ENCODE results near the gene UGT1A10. TPM values are rescaled to one million over a fixed set of nuclear protein-coding genes. Genes with fewer than 3 reads are reported as not detected.
"Not testable (repeated sequence)": the region's sequence is repeated elsewhere in the genome, so short reads cannot be mapped to it uniquely, and the experiment has no call there.

The UGT1A10 gene
- total and polyA plus RNA-seq, 5 donors from 2014 or later = not detected

DNA sequence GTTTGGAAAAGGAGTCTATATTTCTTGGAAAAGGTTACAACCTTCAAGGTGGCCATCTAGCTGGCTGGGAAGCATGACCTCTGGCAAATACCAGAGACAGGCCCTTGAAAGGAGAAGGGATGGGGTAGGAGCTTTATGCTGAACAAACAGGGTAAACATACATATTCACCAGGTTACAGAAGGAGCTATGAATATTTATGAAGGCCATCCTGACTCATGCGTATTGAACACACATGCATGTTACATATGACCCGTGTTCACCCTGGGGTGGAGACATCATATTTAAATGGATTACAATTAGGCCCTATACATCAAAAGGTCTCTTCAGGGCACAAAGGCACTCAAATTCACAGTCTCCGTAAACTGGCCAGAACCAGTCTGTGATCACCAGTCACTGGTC lies 19.7 kb downstream of the UGT1A10 start:
- not testable (repeated sequence) for H3K4me3 Mint-ChIP-seq; H3K9me3 ChIP-seq (ENCODE audit: control insufficient read depth in 2 of 2, low read length in 2 of 2)

DNA sequence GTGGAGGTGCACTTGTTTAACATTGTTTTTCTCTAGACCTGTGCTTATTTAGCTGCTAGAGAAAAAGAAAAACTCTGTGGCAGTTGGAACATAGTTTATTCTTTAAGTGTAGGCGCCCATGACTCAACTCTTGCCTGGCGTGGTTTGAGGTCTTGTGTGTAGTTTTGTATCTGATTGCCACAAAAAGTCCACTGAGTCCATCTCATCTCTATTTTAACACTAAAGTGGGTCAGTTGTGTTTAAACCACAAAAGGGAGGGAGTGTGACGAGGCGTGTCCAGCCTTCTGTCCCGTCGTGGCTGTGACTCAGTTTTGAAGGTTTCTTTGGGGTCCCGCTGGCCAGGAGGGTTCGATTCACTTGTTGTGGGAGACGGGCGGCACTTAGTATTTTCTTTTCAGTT lies 20.2 kb downstream of the UGT1A10 start:
- H3K27me3 ChIP-seq (ENCODE audit: control insufficient read depth, insufficient read depth, low read length) = peaks cover 5% of the 10 kb centered on the region
- Mint-ChIP-seq H3K27me3 (peaks cover 41% of the 10 kb centered on the region), H3K36me3 (no peaks in the 10 kb centered on the region), H3K27ac (no peak overlapping the region), H3K9me3 (no peaks in the 10 kb centered on the region), H3K4me1 (no peaks in the 10 kb centered on the region), H3K4me3 (no peak overlapping the region)
- H3K9me3 ChIP-seq (ENCODE audit: control insufficient read depth in 2 of 2, low read length in 2 of 2) = no peaks in the 10 kb centered on the region
- no peaks in the 10 kb centered on the region for H3K36me3 ChIP-seq (ENCODE audit: control insufficient read depth, insufficient read depth, low read length)
- H3K4me1 ChIP-seq (ENCODE audit: control insufficient read depth, insufficient read depth, low read length, poor library complexity, severe bottlenecking) = no peaks in the 10 kb centered on the region
- no peak overlapping the region for H3K27ac ChIP-seq (ENCODE audit: insufficient read depth, low read length, poor library complexity, severe bottlenecking)
- ATAC-seq (ENCODE audit: low read depth in 2 of 2) = no peak
- no peak for DNase-seq
- no peak overlapping the region for H3K4me3 ChIP-seq (ENCODE audit: low read depth, low read length)

More for the DNA sequence above, 19.7 kb downstream of the UGT1A10 start:
- not testable (repeated sequence) for H3K4me3 ChIP-seq (ENCODE audit: low read depth, low read length); H3K9me3 Mint-ChIP-seq; H3K36me3 Mint-ChIP-seq; H3K4me1 ChIP-seq (ENCODE audit: control insufficient read depth, insufficient read depth, low read length, poor library complexity, severe bottlenecking); H3K4me1 Mint-ChIP-seq; H3K27ac Mint-ChIP-seq; DNase-seq; H3K27ac ChIP-seq (ENCODE audit: insufficient read depth, low read length, poor library complexity, severe bottlenecking); H3K36me3 ChIP-seq (ENCODE audit: control insufficient read depth, insufficient read depth, low read length); H3K27me3 ChIP-seq (ENCODE audit: control insufficient read depth, insufficient read depth, low read length); ATAC-seq (ENCODE audit: low read depth in 2 of 2)
- H3K27me3 Mint-ChIP-seq = peaks cover 42% of the 10 kb centered on the region

DNA sequence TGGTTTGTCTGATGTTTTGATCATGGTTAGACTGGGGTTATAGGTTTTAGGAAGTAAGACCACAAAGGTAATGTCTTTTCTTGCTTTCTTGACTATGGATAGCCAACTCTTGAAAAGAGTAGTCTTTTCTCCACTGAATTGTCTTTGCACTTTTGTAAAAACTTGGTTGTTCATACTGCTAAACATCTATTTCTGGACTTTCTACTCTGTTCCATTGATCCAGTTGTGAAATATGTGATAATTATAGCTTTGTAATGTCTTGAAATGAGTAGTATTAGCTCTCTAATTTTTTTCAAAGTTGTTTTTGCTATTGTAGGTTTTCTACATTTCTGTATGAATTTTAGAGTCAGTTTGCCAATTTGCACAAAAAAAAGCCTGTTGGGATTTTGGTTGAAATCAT lies 22.4 kb downstream of the UGT1A10 start:
- no peak overlapping the region for H3K4me3 ChIP-seq (ENCODE audit: low read depth, low read length)
- Mint-ChIP-seq H3K4me1 (no peaks in the 10 kb centered on the region), H3K4me3 (no peak overlapping the region), H3K27me3 (peaks cover 38% of the 10 kb centered on the region), H3K27ac (no peak overlapping the region), H3K9me3 (peaks cover 0 to 3% (median 0%) of the 10 kb centered on the region in 7 donors), H3K36me3 (no peaks in the 10 kb centered on the region)
- H3K4me1 ChIP-seq (ENCODE audit: control insufficient read depth, insufficient read depth, low read length, poor library complexity, severe bottlenecking) = no peaks in the 10 kb centered on the region
- H3K9me3 ChIP-seq (ENCODE audit: control insufficient read depth in 2 of 2, low read length in 2 of 2) = no peaks in the 10 kb centered on the region
- no peak for DNase-seq
- H3K27me3 ChIP-seq (ENCODE audit: control insufficient read depth, insufficient read depth, low read length) = peaks cover 5% of the 10 kb centered on the region
- ATAC-seq (ENCODE audit: low read depth in 2 of 2) = no peak
- H3K27ac ChIP-seq (ENCODE audit: insufficient read depth, low read length, poor library complexity, severe bottlenecking) = no peak overlapping the region
- no peaks in the 10 kb centered on the region for H3K36me3 ChIP-seq (ENCODE audit: control insufficient read depth, insufficient read depth, low read length)

DNA sequence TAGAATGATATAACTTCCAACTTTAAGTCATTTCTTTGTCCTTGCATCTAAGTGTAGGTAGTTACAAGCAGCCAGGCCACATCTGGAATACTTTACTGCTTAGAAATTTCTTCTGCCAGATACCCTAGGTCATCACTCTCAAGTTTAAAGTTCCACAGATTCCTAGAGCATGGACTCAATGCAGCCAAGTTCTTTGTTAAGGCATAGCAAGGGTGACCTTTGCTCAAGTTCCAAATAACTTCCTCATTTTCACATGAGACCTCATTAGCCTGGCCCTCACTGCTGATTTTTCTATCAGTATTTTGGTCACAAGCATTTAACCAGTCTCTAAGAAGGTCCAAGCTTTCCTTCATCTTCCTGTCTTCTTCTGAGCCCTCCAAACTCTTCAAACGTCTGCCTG lies 27.7 kb downstream of the UGT1A10 start:
- H3K4me1 Mint-ChIP-seq = no peaks in the 10 kb centered on the region
- peaks cover 26% of the 10 kb centered on the region for H3K27me3 Mint-ChIP-seq

DNA sequence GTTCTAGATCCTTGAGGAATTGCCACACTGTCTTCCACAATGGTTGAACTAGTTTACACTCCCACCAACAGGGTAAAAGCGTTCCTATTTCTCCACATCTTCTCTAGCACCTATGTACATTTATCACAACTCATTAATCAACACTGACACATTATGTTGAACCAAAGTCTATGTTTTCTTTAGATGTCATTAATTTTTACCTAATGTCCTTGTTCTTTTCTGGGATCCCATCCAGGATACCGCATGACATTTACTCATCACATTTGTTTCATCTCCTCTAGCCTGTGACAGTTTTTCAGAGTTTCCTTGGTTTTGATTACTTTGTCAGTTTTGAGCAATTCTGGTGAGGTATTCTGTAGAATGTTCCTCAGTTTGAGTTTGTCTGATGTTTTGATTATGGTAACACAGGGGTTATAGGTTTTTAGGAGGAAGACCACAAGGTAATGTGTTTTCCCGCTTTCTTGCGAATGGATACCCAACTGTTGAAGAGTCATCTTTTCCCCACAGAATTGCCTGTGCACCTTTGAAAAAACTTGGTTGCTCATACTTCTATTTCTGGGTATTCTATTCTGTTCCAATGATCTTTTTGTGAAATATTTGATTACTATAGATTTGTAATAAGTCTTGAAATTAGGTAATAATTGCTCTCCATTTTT lies 32.5 kb downstream of the UGT1A10 start:
- ATAC-seq (ENCODE audit: low read depth in 2 of 2) (no peak), DNase-seq (no peak)
- Mint-ChIP-seq H3K4me1 (no peaks in the 10 kb centered on the region), H3K27me3 (peaks cover 20% of the 10 kb centered on the region), H3K36me3 (no peaks in the 10 kb centered on the region), H3K27ac (peak overlapping the region in 1 of 3 donors; percentile 20), H3K9me3 (peaks cover 0 to 13% (median 5%) of the 10 kb centered on the region in 7 donors), H3K4me3 (no peak overlapping the region)
- no peaks in the 10 kb centered on the region for H3K36me3 ChIP-seq (ENCODE audit: control insufficient read depth, insufficient read depth, low read length)
- no peak overlapping the region for H3K27ac ChIP-seq (ENCODE audit: insufficient read depth, low read length, poor library complexity, severe bottlenecking)
- no peaks in the 10 kb centered on the region for H3K27me3 ChIP-seq (ENCODE audit: control insufficient read depth, insufficient read depth, low read length)
- no peak overlapping the region for H3K4me3 ChIP-seq (ENCODE audit: low read depth, low read length)
- no peaks in the 10 kb centered on the region for H3K9me3 ChIP-seq (ENCODE audit: control insufficient read depth in 2 of 2, low read length in 2 of 2)
- H3K4me1 ChIP-seq (ENCODE audit: control insufficient read depth, insufficient read depth, low read length, poor library complexity, severe bottlenecking) = no peaks in the 10 kb centered on the region

More for the DNA sequence above, 27.7 kb downstream of the UGT1A10 start:
- Histone ChIP-seq H3K9me3 (ENCODE audit: control insufficient read depth in 2 of 2, low read length in 2 of 2) (no peaks in the 10 kb centered on the region), H3K36me3 (ENCODE audit: control insufficient read depth, insufficient read depth, low read length) (no peaks in the 10 kb centered on the region), H3K27me3 (ENCODE audit: control insufficient read depth, insufficient read depth, low read length) (peaks cover 5% of the 10 kb centered on the region), H3K4me1 (ENCODE audit: control insufficient read depth, insufficient read depth, low read length, poor library complexity, severe bottlenecking) (no peaks in the 10 kb centered on the region), H3K4me3 (ENCODE audit: low read depth, low read length) (no peak overlapping the region), H3K27ac (ENCODE audit: insufficient read depth, low read length, poor library complexity, severe bottlenecking) (no peak overlapping the region)
- ATAC-seq (ENCODE audit: low read depth in 2 of 2) = no peak
- Mint-ChIP-seq H3K9me3 (peaks cover 0 to 15% (median 5%) of the 10 kb centered on the region in 7 donors), H3K27ac (no peak overlapping the region), H3K4me3 (no peak overlapping the region), H3K36me3 (no peaks in the 10 kb centered on the region)
- DNase-seq = no peak

DNA sequence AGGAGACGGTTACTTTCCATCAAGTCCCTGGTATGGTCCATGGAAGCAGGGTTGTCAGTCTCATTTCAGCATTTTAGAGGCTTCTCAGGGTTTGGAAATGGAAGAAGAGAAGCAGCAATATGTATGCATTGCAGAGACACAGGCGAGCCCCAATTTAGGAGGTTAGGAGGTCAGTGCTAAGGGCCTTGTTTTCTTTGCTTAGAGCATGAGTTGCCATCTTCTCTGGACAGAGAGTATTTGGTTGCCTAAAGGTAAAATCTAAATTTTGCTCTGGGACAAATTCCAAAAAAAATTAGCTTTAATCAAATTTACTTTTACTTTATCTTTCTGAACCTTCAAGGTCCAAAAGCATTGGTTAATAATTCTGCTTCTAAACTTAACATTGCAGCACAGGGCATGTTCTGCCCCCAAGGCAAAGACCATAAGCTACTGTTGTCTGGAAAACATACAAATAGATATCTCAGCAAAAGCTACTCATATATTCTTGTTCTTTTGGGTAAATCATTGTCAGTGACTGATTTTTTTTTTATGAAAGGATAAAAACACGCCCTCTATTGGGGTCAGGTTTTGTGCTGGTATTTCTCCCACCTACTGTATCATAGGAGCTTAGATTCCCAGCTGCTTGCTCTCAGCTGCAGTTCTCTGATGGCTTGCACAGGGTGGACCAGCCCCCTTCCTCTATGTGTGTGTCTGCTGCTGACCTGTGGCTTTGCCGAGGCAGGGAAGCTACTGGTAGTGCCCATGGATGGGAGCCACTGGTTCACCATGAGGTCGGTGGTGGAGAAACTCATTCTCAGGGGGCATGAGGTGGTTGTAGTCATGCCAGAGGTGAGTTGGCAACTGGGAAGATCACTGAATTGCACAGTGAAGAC lies 35.3 kb downstream of the UGT1A10 start, which contains the start of gene UGT1A9:
UGT1A9 (plus strand) TSS at position 609 of the 872 bp plus-strand sequence; CDS start at position 646, 37 bp downstream.
- Mint-ChIP-seq H3K4me1 (no peaks in the 10 kb centered on the region), H3K27ac (no peak within 1 kb of the TSS)

DNA sequence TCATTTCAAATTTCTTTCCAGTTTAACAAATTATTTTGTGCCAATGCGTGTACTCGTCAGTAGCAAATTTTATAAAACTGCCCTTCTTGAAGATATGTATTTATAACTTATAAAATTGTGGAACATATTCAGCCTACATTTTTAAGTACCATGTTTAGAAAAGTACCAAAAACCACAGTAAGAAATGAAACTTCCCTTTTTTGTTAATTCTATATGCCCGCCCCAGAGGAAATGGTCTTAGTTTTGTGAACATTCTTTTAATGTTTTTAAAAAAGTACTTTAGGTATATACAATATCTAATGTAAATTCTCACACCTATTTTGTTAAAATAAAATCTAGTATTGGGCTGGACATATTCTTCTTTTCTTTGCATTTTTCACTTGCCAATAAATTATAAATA lies 36.6 kb downstream of the UGT1A10 start:
- no peak overlapping the region for H3K27ac ChIP-seq (ENCODE audit: insufficient read depth, low read length, poor library complexity, severe bottlenecking)
- ATAC-seq (ENCODE audit: low read depth in 2 of 2) (no peak), DNase-seq (no peak)
- no peaks in the 10 kb centered on the region for H3K36me3 ChIP-seq (ENCODE audit: control insufficient read depth, insufficient read depth, low read length)
- H3K27me3 ChIP-seq (ENCODE audit: control insufficient read depth, insufficient read depth, low read length) = peaks cover 7% of the 10 kb centered on the region
- no peaks in the 10 kb centered on the region for H3K4me1 ChIP-seq (ENCODE audit: control insufficient read depth, insufficient read depth, low read length, poor library complexity, severe bottlenecking)
- Mint-ChIP-seq H3K27me3 (peaks cover 25% of the 10 kb centered on the region), H3K9me3 (peaks cover 0 to 7% (median 2%) of the 10 kb centered on the region in 7 donors), H3K4me3 (no peak overlapping the region), H3K36me3 (no peaks in the 10 kb centered on the region), H3K27ac (no peak overlapping the region), H3K4me1 (no peaks in the 10 kb centered on the region)
- H3K9me3 ChIP-seq (ENCODE audit: control insufficient read depth in 2 of 2, low read length in 2 of 2) = no peaks in the 10 kb centered on the region
- H3K4me3 ChIP-seq (ENCODE audit: low read depth, low read length) = no peak overlapping the region

More for the DNA sequence above, 35.3 kb downstream of the UGT1A10 start, which contains the start of gene UGT1A9:
- Histone ChIP-seq H3K4me1 (ENCODE audit: control insufficient read depth, insufficient read depth, low read length, poor library complexity, severe bottlenecking) (no peaks in the 10 kb centered on the region), H3K4me3 (ENCODE audit: low read depth, low read length) (no peak within 1 kb of the TSS), H3K36me3 (ENCODE audit: control insufficient read depth, insufficient read depth, low read length) (no peaks in the 10 kb centered on the region), H3K27ac (ENCODE audit: insufficient read depth, low read length, poor library complexity, severe bottlenecking) (no peak within 1 kb of the TSS), H3K27me3 (ENCODE audit: control insufficient read depth, insufficient read depth, low read length) (peaks cover 7% of the 10 kb centered on the region), H3K9me3 (ENCODE audit: control insufficient read depth in 2 of 2, low read length in 2 of 2) (no peaks in the 10 kb centered on the region)
- peaks cover 0 to 7% (median 2%) of the 10 kb centered on the region in 7 donors for H3K9me3 Mint-ChIP-seq
- no peak for DNase-seq
- no peak for ATAC-seq (ENCODE audit: low read depth in 2 of 2)
- peaks cover 22% of the 10 kb centered on the region for H3K27me3 Mint-ChIP-seq
- H3K36me3 Mint-ChIP-seq = no peaks in the 10 kb centered on the region
- no peak within 1 kb of the TSS for H3K4me3 Mint-ChIP-seq

Measured in CD4-positive, CD25-positive, alpha-beta regulatory T cell (primary cell).